GM23338 (cell line): ENCODE measurements around the gene IFNLR1. TPM values are rescaled to one million over a fixed set of nuclear protein-coding genes. Genes with fewer than 3 reads are reported as not detected.

Experiments used
- ATAC-seq: fragments of 200-7000 bp; cut with Tn5 transposase; 3 replicates; pipeline ENCODE4 v1.9.1; 2020
- DNase-seq: peaks from one replicate; pipeline ENCODE4 v3.0.0-alpha.2; 2015; ENCODE audit warnings: low spot score
- H2AFZ ChIP-seq: fragments of 200-600 bp; sonication (generic); 2 replicates; pipeline ENCODE4 v1.8.0; 2016; ENCODE audit warnings: antibody characterized with exemption, mild to moderate bottlenecking, moderate library complexity
- H3F3A ChIP-seq: fragments of 200-600 bp; sonication (generic); replicated peaks from 2 replicates; pipeline ENCODE4 v1.8.0; 2017; ENCODE audit warnings: antibody characterized with exemption, mixed run types, low read depth
- H3K27ac ChIP-seq: fragments of 200-600 bp; sonication (generic); 2 replicates; pipeline ENCODE4 v1.6.1; 2016; ENCODE audit warnings: low read depth
- H3K27me3 ChIP-seq: fragments of 200-600 bp; sonication (generic); 2 replicates; pipeline ENCODE4 v1.8.0; 2016; ENCODE audit warnings: mild to moderate bottlenecking, mixed run types, moderate library complexity; ENCODE audit not compliant: insufficient read depth
- H3K36me3 ChIP-seq: fragments of 200-600 bp; sonication (generic); 2 replicates; pipeline ENCODE4 v1.8.0; 2016; ENCODE audit warnings: mild to moderate bottlenecking; ENCODE audit not compliant: insufficient read depth
- H3K4me1 ChIP-seq: fragments of 200-600 bp; sonication (generic); 2 replicates; pipeline ENCODE4 v1.8.0; 2016; ENCODE audit warnings: mild to moderate bottlenecking, moderate library complexity; ENCODE audit not compliant: insufficient read depth
- H3K4me2 ChIP-seq: fragments of 200-600 bp; sonication (generic); 2 replicates; pipeline ENCODE4 v1.7.1; 2017; ENCODE audit warnings: mixed run types
- H3K4me3 ChIP-seq: fragments of 200-600 bp; sonication (generic); 2 replicates; pipeline ENCODE4 v1.6.1; 2016; ENCODE audit warnings: mixed run types
- H3K79me2 ChIP-seq: fragments of 200-600 bp; sonication (generic); replicated peaks from 2 replicates; pipeline ENCODE4 v1.8.0; 2017; ENCODE audit warnings: mild to moderate bottlenecking; ENCODE audit not compliant: insufficient read depth
- H3K9me2 ChIP-seq: fragments of 200-600 bp; sonication (generic); 2 replicates; pipeline ENCODE4 v1.8.0; 2017; ENCODE audit not compliant: insufficient read depth
- H4K20me1 ChIP-seq: fragments of 200-600 bp; sonication (generic); replicated peaks from 2 replicates; pipeline ENCODE4 v1.8.0; 2017; ENCODE audit warnings: mild to moderate bottlenecking; ENCODE audit not compliant: insufficient read depth
- H3K27ac Mint-ChIP-seq: 2 replicates; pipeline ENCODE4 v1.8.0; 2020; ENCODE audit warnings: inconsistent platforms, mild to moderate bottlenecking, moderate library complexity, mixed read lengths
- H3K27me3 Mint-ChIP-seq: 3 replicates; pipeline ENCODE4 v1.8.0; 2022; ENCODE audit warnings: low read depth, mild to moderate bottlenecking, moderate library complexity, mixed read lengths, inconsistent platforms; ENCODE audit not compliant: insufficient read depth, poor library complexity
- H3K36me3 Mint-ChIP-seq: 3 replicates; pipeline ENCODE4 v1.8.0; 2021; ENCODE audit warnings: low read depth, mild to moderate bottlenecking, inconsistent platforms, moderate library complexity, mixed read lengths
- H3K4me1 Mint-ChIP-seq: 3 replicates; pipeline ENCODE4 v1.8.0; 2020; ENCODE audit warnings: mild to moderate bottlenecking, inconsistent platforms, mixed read lengths
- H3K4me3 Mint-ChIP-seq: 3 replicates; pipeline ENCODE4 v1.8.0; 2021; ENCODE audit warnings: moderate library complexity, mild to moderate bottlenecking, inconsistent platforms, mixed read lengths
- H3K9me3 Mint-ChIP-seq: 3 replicates; pipeline ENCODE4 v1.8.0; 2020; ENCODE audit warnings: moderate library complexity, mild to moderate bottlenecking, inconsistent platforms, mixed read lengths
- CREB1 ChIP-seq: fragments of 250-450 bp; sonication (Bioruptor Pico); IDR thresholded peaks from 2 replicates; pipeline ENCODE4 v1.5.0; 2020; ENCODE audit warnings: low read depth, mild to moderate bottlenecking, moderate library complexity
- CTCF ChIP-seq, 2 experiments: fragments of 200-600 bp in 1 of 2; sonication (generic) in 1 of 2; conservative IDR thresholded peaks; 2 replicates each; pipeline versions ENCODE4 v1.5.1 to v1.6.1; 2016 to 2017; ENCODE audit warnings: antibody characterized with exemption in 2 of 2, low read depth in 2 of 2, mild to moderate bottlenecking in 2 of 2, moderate library complexity in 1 of 2
- ETS1 ChIP-seq: IDR thresholded peaks from 2 replicates; pipeline ENCODE4 v1.6.1; 2016; ENCODE audit warnings: antibody characterized with exemption
- EZH2 ChIP-seq: fragments of 200-600 bp; sonication (generic); IDR thresholded peaks from one replicate; pipeline ENCODE4 v1.8.0; 2017; ENCODE audit warnings: antibody characterized with exemption, mild to moderate bottlenecking, low read depth; ENCODE audit not compliant: unreplicated experiment
- EZH2phosphoT487 ChIP-seq: fragments of 200-600 bp; sonication (generic); IDR thresholded peaks from one replicate; pipeline ENCODE4 v1.8.1; 2018; ENCODE audit warnings: antibody characterized with exemption; ENCODE audit not compliant: unreplicated experiment
- JUNB ChIP-seq: IDR thresholded peaks from one replicate; pipeline ENCODE4 v1.6.1; 2016; ENCODE audit warnings: antibody characterized with exemption; ENCODE audit not compliant: unreplicated experiment
- NANOG ChIP-seq: IDR thresholded peaks from 2 replicates; pipeline ENCODE4 v1.6.1; 2016; ENCODE audit warnings: antibody characterized with exemption, borderline replicate concordance
- POLR2AphosphoS5 ChIP-seq: IDR thresholded peaks from 2 replicates; pipeline ENCODE4 v1.6.1; 2016; ENCODE audit warnings: antibody characterized with exemption, low read depth
- REST ChIP-seq: IDR thresholded peaks from one replicate; pipeline ENCODE4 v1.6.1; 2018; ENCODE audit warnings: antibody characterized with exemption; ENCODE audit not compliant: unreplicated experiment
- STAT1 ChIP-seq: IDR thresholded peaks from one replicate; pipeline ENCODE4 v1.6.1; 2016; ENCODE audit warnings: antibody characterized with exemption; ENCODE audit not compliant: unreplicated experiment
- ZNF114 ChIP-seq: fragments of 250-450 bp; sonication (Bioruptor Pico); IDR thresholded peaks from 2 replicates; pipeline ENCODE4 v1.5.0; 2020; ENCODE audit warnings: mild to moderate bottlenecking, moderate library complexity
- ZNF331 ChIP-seq: fragments of 250-450 bp; sonication (Bioruptor Pico); IDR thresholded peaks from 2 replicates; pipeline ENCODE4 v1.5.0; 2020; ENCODE audit warnings: low read depth, mild to moderate bottlenecking, moderate library complexity
- ZNF462 ChIP-seq: fragments of 250-450 bp; sonication (Bioruptor Pico); IDR thresholded peaks from 2 replicates; pipeline ENCODE4 v1.5.0; 2020; ENCODE audit warnings: mild to moderate bottlenecking, moderate library complexity
- polyA plus RNA-seq: library from polyadenylated mRNA; unstranded; fragments of >200 nt; fragmentation: Nextera tagmentation; extraction: Ambion mirVana; gene quantifications from 2 replicates; pipeline ENCODE4 v1.2.1, GENCODE V29; 2016
- total RNA-seq: library from RNA; depleted of rRNA; stranded (reverse); fragments of >200 nt; shearing (Covaris generic); gene quantifications from 2 replicates; pipeline ENCODE4 v1.2.3, GENCODE V29; 2014

The IFNLR1 gene
- total and polyA plus RNA-seq, 2 experiments from 2014 or later, result 4.2 to 6.2 TPM

GRCh38 chr1:24136956-24137539 is 50.0 kb downstream of the IFNLR1 start (continued):
- TF ChIP-seq ETS1 (no peak), CREB1 (CRISPR knock-in tag) (no peak), POLR2AphosphoS5 (no peak), CTCF (conservative IDR thresholded peaks at IDR 0.05; ENCODE audit: low read depth in 2 of 2) (no peak), ZNF114 (CRISPR knock-in tag) (no peak), EZH2 (no peak), ZNF331 (no peak), STAT1 (no peak), REST (no peak), EZH2phosphoT487 (no peak), JUNB (no peak)

GRCh38 chr1:24134376-24134775 is 52.7 kb downstream of the IFNLR1 start:
- H3K27me3 ChIP-seq, result no peaks in the 10 kb centered on the region
- H3K9me3 Mint-ChIP-seq, result peaks cover 14% of the 10 kb centered on the region; the same call in 2 of the 3 replicates
- H3K79me2 ChIP-seq, result no peaks in the 10 kb centered on the region
- H3K4me2 ChIP-seq, result no peak overlapping the region
- no peak for ATAC-seq
- H4K20me1 ChIP-seq, result no peaks in the 10 kb centered on the region
- no peak overlapping the region for H3K4me3 Mint-ChIP-seq
- H3F3A ChIP-seq, result no peaks in the 10 kb centered on the region
- peaks cover under 1% of the 10 kb centered on the region; the same call in 2 of the 3 replicates for H3K4me1 Mint-ChIP-seq
- peaks cover 8% of the 10 kb centered on the region; the same call in 1 of the 3 replicates for H3K36me3 Mint-ChIP-seq
- no peak overlapping the region for H3K4me3 ChIP-seq
- no peaks in the 10 kb centered on the region for H3K9me2 ChIP-seq
- H3K27ac ChIP-seq, result no peak overlapping the region
- H3K4me1 ChIP-seq, result no peaks in the 10 kb centered on the region
- H3K27ac Mint-ChIP-seq, result no peak overlapping the region
- H3K36me3 ChIP-seq, result no peaks in the 10 kb centered on the region
- 0 out of 2 replicates have a peak overlapping the region, but pooled peaks have one; percentile 43 for H2AFZ ChIP-seq
- H3K27me3 Mint-ChIP-seq, result peaks cover 5% of the 10 kb centered on the region
- DNase-seq, result no peak
- TF ChIP-seq STAT1, result no peak
- no peak for TF ChIP-seq NANOG
- TF ChIP-seq EZH2, result no peak
- TF ChIP-seq ZNF462, result no peak
